Pancreas (tissue), 10 donors: ENCODE data around the gene LCN2. TPM values are rescaled to one million over a fixed set of nuclear protein-coding genes. Genes with fewer than 3 reads are reported as not detected.
A peak's percentile ranks its signal among the peaks of the same experiment; 100 is the strongest.

Experiments used
- ATAC-seq, 4 donors: fragments of 200-7000 bp; cut with Tn5 transposase; one replicate each; pipeline versions ENCODE4 v1.8.0 to v1.9.1; 2020; ENCODE audit warnings: mild to moderate bottlenecking in 4 of 4, moderate library complexity in 4 of 4
- DNase-seq, 6 donors: peaks; one replicate each; pipeline ENCODE4 v3.0.0-alpha.2; 2020
- FAIRE-seq: peaks from 2 replicates; lab custom pipeline; 2012; peaks lifted over from hg19 to GRCh38; lab: Jason Lieb, UNC
- H3K27ac ChIP-seq, 4 donors: fragments of 200-600 bp; sonication (generic); 1 replicate in 3 of 4; 2 replicates in 1 of 4; pipeline versions ENCODE4 v1.5.0 to v1.8.0; 2020
- H3K27me3 ChIP-seq, 4 donors: fragments of 200-600 bp; one replicate each; pipeline ENCODE4 v1.8.0; 2021
- H3K36me3 ChIP-seq, 3 donors: fragments of 200-600 bp; sonication (generic) in 1 of 3; one replicate each; pipeline versions ENCODE4 v1.5.0 to v1.8.0; 2020 to 2021
- H3K4me1 ChIP-seq, 3 donors: fragments of 200-600 bp; one replicate each; pipeline ENCODE4 v1.8.0; 2021
- H3K4me3 ChIP-seq, 4 donors: fragments of 200-600 bp; sonication (generic) in 2 of 4; one replicate each; pipeline versions ENCODE4 v1.5.0 to v1.8.0; 2020 to 2021
- H3K9me3 ChIP-seq, 4 donors: fragments of 200-600 bp; one replicate each; pipeline ENCODE4 v1.8.0; 2021
- CTCF ChIP-seq, 4 donors: fragments of 200-600 bp; sonication (generic) in 3 of 4; IDR thresholded peaks; one replicate each; pipeline versions ENCODE4 v1.5.0 to v1.8.0; 2021; ENCODE audit warnings: antibody characterized with exemption in 4 of 4
- WGBS, 2 donors: extraction: QIAGEN DNeasy Blood & Tissue Kit; methylation state at CpG; one replicate each; pipeline ENCODE4 v1.1.7; 2013; 5-methylcytosine and 5-hydroxymethylcytosine counted together
- intact Hi-C, 3 donors: fragments of 100-400 bp; cut with DNase I; formaldehyde crosslinking; loops; one replicate each; pipeline versions ENCODE4 v1.11.1 to v1.14.2; 2022
- polyA plus RNA-seq, 2 donors: library from polyadenylated mRNA; stranded (reverse); fragments of 200-250 nt; gene quantifications; one replicate each; pipeline ENCODE4 v1.2.3, GENCODE V29; 2013
- total RNA-seq, 6 donors: library from RNA; stranded (reverse); fragmentation: NEBNext Ultra II Directional in 4 of 6; extraction: Animal tissue kit (Norgen Biotek cat#: 25700) in 4 of 6; gene quantifications; one replicate each; pipeline versions ENCODE4 v1.2.1 to v1.2.4, GENCODE V29; 2021 to 2023
- donor health status: healthy with polysubstance abuse.
- donor health status: DM: no; HTN: no; CAD: no; lungs with moderate emphysema.
- donor health status: DM: no; HTN: no; CAD: no.
- donor health status: control.
- donor health status: control.
- donor health status: Bipolar disorder and iron deficiency.
- donor health status: DM: yes; HTN: yes; CAD: no.
- donor health status: DM: no; HTN: no; CAD: no.
- donor health status: DM: no; HTN: no; CAD: no.
- donor health status: DM: yes; HTN: yes; CAD: no.

The LCN2 gene
- total and polyA plus RNA-seq, 8 donors, result 6.3 to 158 (median 49.5) TPM

GRCh38 chr9:128185979-128186965, 37.0 kb downstream of the LCN2 start:
- H3K9me3 ChIP-seq, result no peaks in the 10 kb centered on the region
- intact Hi-C loops, result no loop called here
- H3K4me3 ChIP-seq, result no peak overlapping the region
- FAIRE-seq, result no peak
- no peak for DNase-seq
- TF ChIP-seq CTCF (IDR thresholded peaks at IDR 0.05), result no peak
- no peaks in the 10 kb centered on the region for H3K27me3 ChIP-seq
- peaks cover 0 to 25% (median 6%) of the 10 kb centered on the region in 3 donors for H3K36me3 ChIP-seq
- no peak overlapping the region for H3K27ac ChIP-seq
- H3K4me1 ChIP-seq, result peaks cover 0 to 8% (median 6%) of the 10 kb centered on the region in 3 donors
- no peak for ATAC-seq
- WGBS, 2 donors, result 91 to 94% methylated on average over 11 of the region's 11 CpGs

GRCh38 chr9:128187361-128187760, 38.1 kb downstream of the LCN2 start:
- WGBS, 2 donors, result 91 to 92% methylated on average over 2 of the region's 2 CpGs
- no peak for ATAC-seq
- TF ChIP-seq CTCF (IDR thresholded peaks at IDR 0.05), result no peak
- Histone ChIP-seq H3K36me3 (peaks cover 0 to 25% (median 6%) of the 10 kb centered on the region in 3 donors), H3K27me3 (no peaks in the 10 kb centered on the region), H3K4me3 (no peak overlapping the region), H3K27ac (no peak overlapping the region), H3K4me1 (peaks cover 0 to 8% (median 6%) of the 10 kb centered on the region in 3 donors), H3K9me3 (no peaks in the 10 kb centered on the region)
- no peak for FAIRE-seq
- DNase-seq, result no peak
- intact Hi-C loops, result no loop called here

- ATAC-seq, result no peak
- TF ChIP-seq CTCF (IDR thresholded peaks at IDR 0.05), result no peak
- Histone ChIP-seq H3K9me3 (no peaks in the 10 kb centered on the region), H3K27me3 (no peaks in the 10 kb centered on the region), H3K4me3 (no peak overlapping the region), H3K4me1 (peaks cover 0 to 8% (median 6%) of the 10 kb centered on the region in 3 donors), H3K36me3 (peaks cover 0 to 20% (median 6%) of the 10 kb centered on the region in 3 donors), H3K27ac (no peak overlapping the region)
- 71 to 76% methylated on average over 1 of the region's 1 CpG for WGBS, 2 donors
- DNase-seq, result no peak
- intact Hi-C loops, result no loop called here
- no peak for FAIRE-seq
Measured at GRCh38 chr9:128188209-128188608, 39.0 kb downstream of the LCN2 start.

GRCh38 chr9:128190013-128190412, 40.8 kb downstream of the LCN2 start:
- H3K27ac ChIP-seq, result no peak overlapping the region
- FAIRE-seq, result no peak

More at GRCh38 chr9:128190013-128190412, 40.8 kb downstream of the LCN2 start:
- no peak for TF ChIP-seq CTCF (IDR thresholded peaks at IDR 0.05)
- DNase-seq (no peak), ATAC-seq (no peak)
- Histone ChIP-seq H3K4me3 (peak overlapping the region in 1 of 4 donors; percentile 85), H3K36me3 (peaks cover 0 to 14% (median 0%) of the 10 kb centered on the region in 3 donors), H3K4me1 (peaks cover 0 to 8% (median 6%) of the 10 kb centered on the region in 3 donors), H3K27me3 (no peaks in the 10 kb centered on the region), H3K9me3 (no peaks in the 10 kb centered on the region)
- intact Hi-C loops, result no loop called here
- 76 to 86% methylated on average over 2 of the region's 2 CpGs for WGBS, 2 donors
